KMS-11 (cell line): Measurements from ENCODE around the gene PITRM1.

Experiments
- H2AFZ ChIP-seq: fragments of 200-600 bp; sonication (generic); 2 replicates; pipeline ENCODE4 v1.6.1; 2016; ENCODE audit warnings: antibody characterized with exemption, mixed run types, low read depth
- H3K27ac ChIP-seq: fragments of 200-600 bp; sonication (generic); 2 replicates; pipeline ENCODE4 v1.6.1; 2016; ENCODE audit warnings: mild to moderate bottlenecking, mixed run types
- H3K27me3 ChIP-seq: fragments of 200-600 bp; sonication (generic); 2 replicates; pipeline ENCODE4 v1.6.1; 2017; ENCODE audit warnings: mild to moderate bottlenecking, low read depth, mixed run types, moderate library complexity; ENCODE audit not compliant: insufficient read depth
- H3K36me3 ChIP-seq: fragments of 200-600 bp; sonication (generic); 2 replicates; pipeline ENCODE4 v1.6.1; 2017; ENCODE audit warnings: mild to moderate bottlenecking, mixed run types; ENCODE audit not compliant: insufficient read depth
- H3K4me1 ChIP-seq: fragments of 200-600 bp; sonication (generic); 2 replicates; pipeline ENCODE4 v1.6.1; 2016; ENCODE audit warnings: mild to moderate bottlenecking, low read depth, mixed run types; ENCODE audit not compliant: poor library complexity, severe bottlenecking
- H3K4me2 ChIP-seq: fragments of 200-600 bp; sonication (generic); 2 replicates; pipeline ENCODE4 v1.7.0; 2016; ENCODE audit warnings: mild to moderate bottlenecking, mixed run types
- H3K4me3 ChIP-seq: fragments of 200-600 bp; sonication (generic); IDR thresholded peaks from 2 replicates; pipeline ENCODE4 v1.6.1; 2017; ENCODE audit warnings: low read depth, low read length, mixed read lengths; ENCODE audit not compliant: insufficient read depth
- H3K79me2 ChIP-seq: fragments of 200-600 bp; sonication (generic); 2 replicates; pipeline ENCODE4 v1.6.1; 2016; ENCODE audit warnings: low read depth, mixed run types; ENCODE audit not compliant: insufficient read depth
- H3K9ac ChIP-seq: fragments of 200-600 bp; sonication (generic); 2 replicates; pipeline ENCODE4 v1.6.1; 2016; ENCODE audit warnings: mild to moderate bottlenecking, mixed run types
- H4K20me1 ChIP-seq: fragments of 200-600 bp; sonication (generic); 2 replicates; pipeline ENCODE4 v1.6.1; 2016; ENCODE audit warnings: mild to moderate bottlenecking, mixed run types; ENCODE audit not compliant: insufficient read depth
- CTCF ChIP-seq: fragments of 200-600 bp; sonication (generic); conservative IDR thresholded peaks from 2 replicates; pipeline ENCODE4 v1.6.1; 2017; ENCODE audit warnings: low read depth, mild to moderate bottlenecking, antibody characterized with exemption, low read length, moderate library complexity, mixed read lengths

PITRM1 gene

GRCh38 chr10:3199488-3199887 is 26.9 kb upstream of the PITRM1 start:
- H3K36me3 ChIP-seq: no peaks in the 10 kb centered on the region

GRCh38 chr10:3198900-3199299 is 26.3 kb upstream of the PITRM1 start:
- Histone ChIP-seq H3K9ac (no peak overlapping the region), H3K27ac (no peak overlapping the region), H4K20me1 (no peaks in the 10 kb centered on the region), H3K27me3 (peaks cover 2% of the 10 kb centered on the region; the same call in 1 of the 2 replicates), H3K79me2 (no peaks in the 10 kb centered on the region), H3K36me3 (no peaks in the 10 kb centered on the region), H3K4me1 (peaks cover 29% of the 10 kb centered on the region), H3K4me3 (no peak overlapping the region), H2AFZ (no peak overlapping the region), H3K4me2 (no peak overlapping the region; the same call in 1 of the 2 replicates)
- no peak for TF ChIP-seq CTCF

More at GRCh38 chr10:3199488-3199887, 26.9 kb upstream of the PITRM1 start:
- Histone ChIP-seq H3K4me3 (no peak overlapping the region), H3K79me2 (no peaks in the 10 kb centered on the region), H3K4me1 (peaks cover 29% of the 10 kb centered on the region), H3K27me3 (peaks cover 2% of the 10 kb centered on the region; the same call in 1 of the 2 replicates), H2AFZ (no peak overlapping the region), H3K4me2 (no peak overlapping the region), H4K20me1 (no peaks in the 10 kb centered on the region), H3K27ac (no peak overlapping the region), H3K9ac (no peak overlapping the region)
- TF ChIP-seq CTCF: no peak

- H3K9ac ChIP-seq: peak overlapping the region; percentile 33; the same call in 1 of the 2 replicates
These were observed 24.9 kb upstream of the PITRM1 start for GRCh38 chr10:3197348-3198003.

GRCh38 chr10:3196958-3197347 is 24.4 kb upstream of the PITRM1 start:
- Histone ChIP-seq H3K27me3 (peaks cover 2% of the 10 kb centered on the region; the same call in 1 of the 2 replicates), H3K4me1 (peaks cover 29% of the 10 kb centered on the region), H4K20me1 (no peaks in the 10 kb centered on the region), H3K4me2 (peak overlapping the region; percentile 65), H3K4me3 (no peak overlapping the region), H3K36me3 (no peaks in the 10 kb centered on the region), H2AFZ (peak overlapping the region; percentile 38; the same call in 1 of the 2 replicates), H3K79me2 (no peaks in the 10 kb centered on the region), H3K27ac (peak overlapping the region; percentile 20; the same call in 1 of the 2 replicates), H3K9ac (peak overlapping the region; percentile 33; the same call in 1 of the 2 replicates)
- no peak for TF ChIP-seq CTCF

More at GRCh38 chr10:3197348-3198003, 24.9 kb upstream of the PITRM1 start:
- peak; percentile 88 for TF ChIP-seq CTCF
- peak overlapping the region; percentile 38; the same call in 1 of the 2 replicates for H2AFZ ChIP-seq
- H3K27ac ChIP-seq: peak overlapping the region; percentile 20; the same call in 1 of the 2 replicates
- H3K4me3 ChIP-seq: no peak overlapping the region
- peaks cover 29% of the 10 kb centered on the region for H3K4me1 ChIP-seq
- H3K36me3 ChIP-seq: no peaks in the 10 kb centered on the region
- peaks cover 2% of the 10 kb centered on the region; the same call in 1 of the 2 replicates for H3K27me3 ChIP-seq
- no peaks in the 10 kb centered on the region for H3K79me2 ChIP-seq
- H4K20me1 ChIP-seq: no peaks in the 10 kb centered on the region
- H3K4me2 ChIP-seq: peak overlapping the region; percentile 65
